ENCODE results near the gene IGF2BP2. TPM values are rescaled to one million over a fixed set of nuclear protein-coding genes. Genes with fewer than 3 reads are reported as not detected.
"Not testable (repeated sequence)": the region's sequence is repeated elsewhere in the genome, so short reads cannot be mapped to it uniquely, and the experiment has no call there.

IGF2BP2 gene
- 1 to 10 TPM in 1 of 2 donors, under 1 TPM in 1; 0.99 to 8.8 TPM for total RNA-seq
- total RNA-seq = 0 to 0.93 reads per million in 2 donors

GRCh38 chr3:185825006-185825638 is at the start of gene IGF2BP2:
TSS of gene IGF2BP2 (minus strand) at chr3:185825042. CDS start at chr3:185824960, 82 bp downstream.
- Mint-ChIP-seq H3K4me3 (peak within 1 kb of the TSS; percentile 90), H3K27me3 (peaks cover 66% of the 10 kb centered on the region), H3K36me3 (ENCODE audit: low read depth) (peaks cover 11% of the 10 kb centered on the region), H3K4me1 (peaks cover 18% of the 10 kb centered on the region), H3K27ac (no peak within 1 kb of the TSS)
- H3K9me3 ChIP-seq (ENCODE audit: control insufficient read depth, low read length, poor library complexity, severe bottlenecking) = peaks cover 3% of the 10 kb centered on the region
- peak; percentile 81 for ATAC-seq
- peak; percentile 22 to 25 (median 23) for DNase-seq

- DNase-seq (no peak), ATAC-seq (no peak)
- Mint-ChIP-seq H3K36me3 (ENCODE audit: low read depth) (no peaks in the 10 kb centered on the region), H3K4me1 (peaks cover 3% of the 10 kb centered on the region), H3K27me3 (peaks cover 19% of the 10 kb centered on the region), H3K27ac (no peak overlapping the region), H3K4me3 (no peak overlapping the region)
- H3K9me3 ChIP-seq (ENCODE audit: control insufficient read depth, low read length, poor library complexity, severe bottlenecking) = no peaks in the 10 kb centered on the region
Measured at GRCh38 chr3:185874119-185874518, 49.3 kb upstream of the IGF2BP2 start.

- Mint-ChIP-seq H3K36me3 (ENCODE audit: low read depth) (peaks cover 2% of the 10 kb centered on the region), H3K27ac (no peak overlapping the region), H3K27me3 (peaks cover 19% of the 10 kb centered on the region), H3K4me3 (no peak overlapping the region), H3K4me1 (peaks cover 3% of the 10 kb centered on the region)
- DNase-seq = no peak
- no peaks in the 10 kb centered on the region for H3K9me3 ChIP-seq (ENCODE audit: control insufficient read depth, low read length, poor library complexity, severe bottlenecking)
- no peak for ATAC-seq
Measured at GRCh38 chr3:185867650-185868049, 42.8 kb upstream of the IGF2BP2 start.

GRCh38 chr3:185866995-185867394 is 42.2 kb upstream of the IGF2BP2 start:
- Mint-ChIP-seq H3K4me1 (peaks cover 3% of the 10 kb centered on the region), H3K27me3 (peaks cover 19% of the 10 kb centered on the region), H3K36me3 (ENCODE audit: low read depth) (peaks cover 2% of the 10 kb centered on the region), H3K27ac (no peak overlapping the region), H3K4me3 (no peak overlapping the region)
- H3K9me3 ChIP-seq (ENCODE audit: control insufficient read depth, low read length, poor library complexity, severe bottlenecking) = no peaks in the 10 kb centered on the region
- ATAC-seq = no peak
- DNase-seq = no peak

GRCh38 chr3:185866555-185866954 is 41.7 kb upstream of the IGF2BP2 start:
- peaks cover 2% of the 10 kb centered on the region for H3K36me3 Mint-ChIP-seq (ENCODE audit: low read depth)
- DNase-seq (no peak), ATAC-seq (no peak)
- H3K27me3 Mint-ChIP-seq = peaks cover 19% of the 10 kb centered on the region
- no peaks in the 10 kb centered on the region for H3K9me3 ChIP-seq (ENCODE audit: control insufficient read depth, low read length, poor library complexity, severe bottlenecking)
- H3K27ac Mint-ChIP-seq = no peak overlapping the region
- H3K4me1 Mint-ChIP-seq = peaks cover 3% of the 10 kb centered on the region
- no peak overlapping the region for H3K4me3 Mint-ChIP-seq

GRCh38 chr3:185865247-185865646 is 40.4 kb upstream of the IGF2BP2 start:
- Mint-ChIP-seq H3K36me3 (ENCODE audit: low read depth) (peaks cover 2% of the 10 kb centered on the region), H3K4me1 (peaks cover 3% of the 10 kb centered on the region), H3K27me3 (peaks cover 19% of the 10 kb centered on the region), H3K4me3 (no peak overlapping the region), H3K27ac (no peak overlapping the region)
- no peaks in the 10 kb centered on the region for H3K9me3 ChIP-seq (ENCODE audit: control insufficient read depth, low read length, poor library complexity, severe bottlenecking)
- ATAC-seq (no peak), DNase-seq (no peak)

- ATAC-seq (no peak), DNase-seq (no peak)
- peaks cover 3% of the 10 kb centered on the region for H3K4me1 Mint-ChIP-seq
- H3K27ac Mint-ChIP-seq = no peak overlapping the region
- H3K4me3 Mint-ChIP-seq = no peak overlapping the region
- H3K27me3 Mint-ChIP-seq = peaks cover 19% of the 10 kb centered on the region
- H3K36me3 Mint-ChIP-seq (ENCODE audit: low read depth) = peaks cover 2% of the 10 kb centered on the region
- no peaks in the 10 kb centered on the region for H3K9me3 ChIP-seq (ENCODE audit: control insufficient read depth, low read length, poor library complexity, severe bottlenecking)
Measured at GRCh38 chr3:185864767-185865166, 39.9 kb upstream of the IGF2BP2 start.

- no peak overlapping the region for H3K27ac Mint-ChIP-seq
Measured at GRCh38 chr3:185862920-185863319, 38.1 kb upstream of the IGF2BP2 start.

GRCh38 chr3:185859294-185859972 is 34.6 kb upstream of the IGF2BP2 start:
- H3K27me3 Mint-ChIP-seq = no peaks in the 10 kb centered on the region

More at GRCh38 chr3:185862920-185863319, 38.1 kb upstream of the IGF2BP2 start:
- ATAC-seq (no peak), DNase-seq (no peak)
- Mint-ChIP-seq H3K27me3 (peaks cover 8% of the 10 kb centered on the region), H3K36me3 (ENCODE audit: low read depth) (no peaks in the 10 kb centered on the region), H3K4me1 (no peaks in the 10 kb centered on the region), H3K4me3 (no peak overlapping the region)
- no peaks in the 10 kb centered on the region for H3K9me3 ChIP-seq (ENCODE audit: control insufficient read depth, low read length, poor library complexity, severe bottlenecking)

GRCh38 chr3:185858502-185859225 is 33.8 kb upstream of the IGF2BP2 start:
- Mint-ChIP-seq H3K27ac (no peak overlapping the region), H3K27me3 (no peaks in the 10 kb centered on the region), H3K4me1 (no peaks in the 10 kb centered on the region), H3K4me3 (no peak overlapping the region), H3K36me3 (ENCODE audit: low read depth) (no peaks in the 10 kb centered on the region)
- ATAC-seq = no peak
- H3K9me3 ChIP-seq (ENCODE audit: control insufficient read depth, low read length, poor library complexity, severe bottlenecking) = no peaks in the 10 kb centered on the region
- DNase-seq = no peak

More at GRCh38 chr3:185859294-185859972, 34.6 kb upstream of the IGF2BP2 start:
- DNase-seq (no peak), ATAC-seq (no peak)
- Mint-ChIP-seq H3K36me3 (ENCODE audit: low read depth) (no peaks in the 10 kb centered on the region), H3K27ac (no peak overlapping the region), H3K4me1 (no peaks in the 10 kb centered on the region), H3K4me3 (no peak overlapping the region)
- H3K9me3 ChIP-seq (ENCODE audit: control insufficient read depth, low read length, poor library complexity, severe bottlenecking) = no peaks in the 10 kb centered on the region

- no peaks in the 10 kb centered on the region for H3K9me3 ChIP-seq (ENCODE audit: control insufficient read depth, low read length, poor library complexity, severe bottlenecking)
- H3K36me3 Mint-ChIP-seq (ENCODE audit: low read depth) = no peaks in the 10 kb centered on the region
- H3K27ac Mint-ChIP-seq = no peak overlapping the region
- peaks cover 4% of the 10 kb centered on the region for H3K27me3 Mint-ChIP-seq
- ATAC-seq = no peak
- H3K4me1 Mint-ChIP-seq = no peaks in the 10 kb centered on the region
- no peak for DNase-seq
- H3K4me3 Mint-ChIP-seq = no peak overlapping the region
Measured at GRCh38 chr3:185857208-185857607, 32.4 kb upstream of the IGF2BP2 start.

- Mint-ChIP-seq H3K27me3 (peaks cover 5% of the 10 kb centered on the region), H3K36me3 (ENCODE audit: low read depth) (no peaks in the 10 kb centered on the region), H3K4me3 (no peak overlapping the region), H3K27ac (no peak overlapping the region), H3K4me1 (no peaks in the 10 kb centered on the region)
- H3K9me3 ChIP-seq (ENCODE audit: control insufficient read depth, low read length, poor library complexity, severe bottlenecking) = no peaks in the 10 kb centered on the region
- ATAC-seq = no peak
- no peak for DNase-seq
Measured at GRCh38 chr3:185856652-185857051, 31.8 kb upstream of the IGF2BP2 start.

GRCh38 chr3:185853771-185854170 is 28.9 kb upstream of the IGF2BP2 start:
- H3K4me3 Mint-ChIP-seq; ATAC-seq; H3K27ac Mint-ChIP-seq; H3K9me3 ChIP-seq (ENCODE audit: control insufficient read depth, low read length, poor library complexity, severe bottlenecking); H3K4me1 Mint-ChIP-seq; DNase-seq; H3K36me3 Mint-ChIP-seq (ENCODE audit: low read depth): not testable (repeated sequence)
- H3K27me3 Mint-ChIP-seq = peaks cover 10% of the 10 kb centered on the region
